ENCODE measurements around the gene VILL.
"Not testable (repeated sequence)": the region's sequence is repeated elsewhere in the genome, so short reads cannot be mapped to it uniquely, and the experiment has no call there.

Gene VILL

DNA sequence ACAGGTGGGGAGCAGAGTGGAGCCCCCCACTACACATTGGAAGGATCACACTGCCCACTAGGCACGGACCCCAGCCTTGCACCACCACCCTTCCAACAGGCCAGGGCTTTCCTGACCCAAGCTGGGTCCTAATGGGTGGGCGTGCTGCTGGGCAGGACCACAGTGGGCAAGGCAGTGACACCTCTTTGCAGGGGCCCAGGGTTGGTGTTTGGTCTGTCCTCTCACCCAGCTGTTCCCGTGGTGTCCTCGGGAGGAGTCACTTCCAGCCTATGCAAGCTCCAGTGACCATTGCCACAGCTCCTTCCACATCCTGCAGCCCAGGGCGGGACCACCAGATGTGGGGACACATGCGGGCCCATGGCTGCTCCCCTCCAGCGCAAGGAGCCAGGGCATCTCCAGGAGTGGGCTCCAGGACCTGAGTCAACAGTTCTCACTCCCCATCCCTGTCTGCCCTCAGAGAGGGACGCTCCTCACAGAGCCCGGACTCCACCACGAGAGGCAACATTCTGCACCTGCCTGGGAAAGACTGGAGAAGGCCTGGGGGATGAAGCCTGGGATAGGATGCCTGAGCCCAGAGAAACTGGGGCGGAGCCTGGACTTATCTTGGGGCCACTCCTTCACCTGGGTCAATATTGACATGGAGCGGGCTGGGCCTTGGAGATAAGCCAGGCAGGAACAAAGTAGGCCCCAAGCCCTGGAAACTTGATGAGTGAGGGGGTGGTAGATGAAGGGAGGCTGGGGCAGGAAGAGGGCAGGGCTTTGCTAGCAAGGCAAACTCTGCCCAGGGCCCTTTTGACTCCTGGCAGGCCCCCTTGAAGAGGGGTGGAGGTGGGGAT is 3.9 kb upstream of the VILL start:
- no peak for DNase-seq (ENCODE audit: low read depth)

DNA sequence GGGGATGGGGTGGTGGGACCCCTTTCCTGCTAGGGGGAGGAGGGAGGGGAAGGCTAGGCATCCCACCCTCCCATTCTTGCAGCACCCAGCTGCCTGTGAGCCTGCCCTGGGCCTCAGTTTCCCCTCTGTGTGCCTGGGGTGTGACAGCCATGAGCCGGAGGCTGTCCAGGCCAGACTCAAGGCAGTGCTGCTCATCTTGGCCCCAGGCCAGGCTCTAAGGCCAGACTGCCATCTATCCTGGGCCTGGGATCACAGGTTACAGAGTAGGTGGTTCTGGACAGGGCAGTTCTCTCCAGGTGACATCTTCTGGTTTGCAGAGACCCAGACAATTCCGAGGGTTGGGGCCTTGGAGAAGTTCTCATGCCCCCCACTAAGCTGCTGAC is 3.3 kb upstream of the VILL start:
- DNase-seq (ENCODE audit: low read depth), result no peak

DNA sequence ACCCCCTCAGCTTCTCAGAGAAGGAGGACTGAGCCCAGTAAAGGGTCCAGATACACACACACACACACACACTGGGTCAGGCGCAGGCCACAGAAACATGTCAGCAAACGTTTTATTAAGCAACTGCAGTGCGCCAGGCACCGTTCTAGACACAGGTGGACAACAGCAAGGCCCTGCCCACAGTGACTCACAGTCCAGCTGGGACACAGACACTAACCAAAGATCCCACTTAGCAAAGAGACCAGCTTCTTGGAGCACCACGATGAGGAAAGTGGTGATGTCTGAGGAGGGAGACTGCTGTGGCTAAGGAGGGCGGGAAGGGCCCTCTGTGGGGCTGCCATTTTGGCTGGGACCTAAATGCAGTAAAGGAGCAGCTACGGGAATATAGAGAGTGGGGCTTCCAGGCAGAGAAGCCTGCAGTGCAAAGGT is 2.8 kb upstream of the VILL start:
- DNase-seq (ENCODE audit: low read depth), result no peak

DNA sequence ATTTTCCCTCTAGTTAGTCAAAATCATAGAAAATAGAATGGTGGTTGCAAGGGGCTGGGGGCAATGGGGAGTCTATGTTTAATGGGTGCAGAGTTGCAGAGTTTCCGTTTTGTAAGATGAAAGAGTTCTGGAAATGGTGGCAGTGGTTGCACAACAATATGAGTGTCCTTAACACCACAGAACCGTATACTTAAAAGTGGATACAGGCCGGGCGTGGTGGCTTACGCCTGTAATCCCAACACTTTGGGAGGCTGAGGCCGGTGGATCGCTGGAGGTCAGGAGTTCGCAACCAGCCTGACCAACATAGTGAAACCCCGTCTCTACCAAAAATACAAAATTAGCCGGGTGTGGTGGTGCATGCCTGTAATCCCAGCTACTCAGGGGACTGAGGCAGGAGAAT is 2.2 kb upstream of the VILL start:
- DNase-seq (ENCODE audit: low read depth), result not testable (repeated sequence)

DNA sequence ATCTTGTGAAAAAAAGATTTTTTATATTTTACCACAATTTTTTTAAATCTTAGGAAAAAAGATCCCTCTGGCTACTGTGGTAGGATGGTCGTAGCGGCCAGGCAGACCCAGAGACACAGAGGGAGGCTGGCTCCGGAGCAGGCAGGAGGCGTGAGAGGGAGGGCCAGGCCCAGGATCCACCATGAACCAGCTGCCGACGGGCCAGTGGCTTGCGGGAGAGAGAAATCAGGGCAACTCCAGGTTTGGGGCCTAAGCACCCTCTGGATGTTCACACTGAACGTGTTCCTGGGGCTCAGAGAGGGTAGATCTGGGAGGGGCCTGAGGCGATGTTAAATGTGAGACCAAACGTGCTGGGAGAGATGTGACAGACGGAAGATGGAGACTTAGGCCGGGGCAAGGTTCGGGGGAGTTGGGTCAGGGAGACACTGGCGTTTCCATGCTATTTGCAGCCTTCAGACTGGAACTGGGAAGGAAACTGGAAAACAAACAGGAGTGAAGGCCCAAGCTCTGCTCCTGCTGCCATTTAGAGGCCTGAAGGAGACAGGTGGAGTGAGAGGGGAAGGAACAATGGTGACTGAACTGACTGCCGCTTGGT is 1.6 kb upstream of the VILL start:
- no peak for DNase-seq (ENCODE audit: low read depth)

DNA sequence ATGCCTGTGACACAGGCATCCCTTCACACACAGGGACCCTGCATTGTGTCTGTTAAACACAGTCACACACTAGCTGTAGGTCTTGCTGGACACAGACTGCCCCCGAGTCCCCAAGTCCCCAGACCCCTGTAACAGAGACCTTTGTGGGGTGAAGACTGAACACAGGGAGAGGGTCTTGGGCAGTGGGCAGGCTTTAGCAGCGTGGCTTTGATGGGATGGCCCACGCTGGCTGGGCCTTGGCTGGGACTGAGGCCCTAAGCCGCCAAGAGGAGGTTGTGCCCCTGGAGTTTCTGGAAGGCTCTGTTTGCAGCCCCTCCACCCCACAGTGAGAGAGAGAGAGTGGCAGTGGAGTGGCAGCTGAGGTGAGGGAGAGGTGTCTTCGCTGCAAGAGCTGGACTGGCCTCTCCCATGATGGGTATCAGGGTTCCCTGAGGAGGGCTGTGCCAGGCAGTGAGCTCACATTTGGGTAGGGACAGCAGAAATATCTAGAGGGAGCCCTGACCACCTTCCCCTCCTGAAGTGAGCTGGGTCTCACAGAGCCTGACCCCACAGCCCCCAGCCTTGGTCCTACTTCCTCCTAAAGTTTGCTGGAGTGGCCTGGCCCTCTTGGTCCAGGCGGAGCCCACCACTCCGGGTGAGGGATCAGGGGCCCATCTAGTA is 635 bp upstream of the VILL start:
- DNase-seq (ENCODE audit: low read depth), result no peak

DNA sequence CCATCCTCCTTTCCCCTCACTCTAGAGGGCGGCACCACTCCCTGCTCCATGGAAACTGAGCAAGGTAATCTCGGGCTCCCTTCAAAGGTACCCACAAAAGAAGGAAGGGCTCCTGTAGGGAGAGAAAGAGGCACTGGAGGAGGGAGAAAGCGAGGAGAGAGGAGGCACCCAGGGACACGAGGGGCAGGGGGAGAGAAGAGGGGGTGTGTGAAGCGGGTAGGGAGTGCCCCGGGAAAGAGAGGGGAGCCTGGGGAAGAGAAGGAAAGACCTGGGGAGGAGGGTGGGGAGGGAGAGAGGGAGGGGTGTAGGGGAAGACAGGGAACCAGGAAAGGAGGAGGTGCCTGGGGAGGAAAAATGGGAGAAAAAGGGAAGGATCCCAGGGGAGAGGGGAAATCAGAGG is 523 bp downstream of the VILL start:
- DNase-seq (ENCODE audit: low read depth), result no peak

DNA sequence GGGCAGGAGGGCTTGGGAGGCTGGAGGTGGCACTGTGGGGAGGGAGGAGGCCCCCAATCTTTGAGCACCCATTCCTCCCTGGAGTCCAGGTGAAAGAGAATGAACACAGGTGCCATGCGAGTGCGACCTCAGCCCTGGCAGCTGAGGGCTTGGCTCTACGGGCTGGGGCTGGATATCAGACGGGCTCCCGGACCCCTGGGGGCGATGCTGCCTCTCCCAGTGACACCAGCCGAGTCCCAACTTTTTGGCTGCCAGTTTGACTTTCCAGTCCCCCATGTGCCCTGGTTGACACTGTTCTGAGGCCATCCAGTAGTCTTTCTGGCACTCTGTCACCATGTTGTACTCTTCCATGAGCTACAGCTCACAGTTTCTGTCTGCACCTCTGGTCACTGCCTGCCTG is 1.2 kb downstream of the VILL start:
- DNase-seq (ENCODE audit: low read depth), result no peak

DNA sequence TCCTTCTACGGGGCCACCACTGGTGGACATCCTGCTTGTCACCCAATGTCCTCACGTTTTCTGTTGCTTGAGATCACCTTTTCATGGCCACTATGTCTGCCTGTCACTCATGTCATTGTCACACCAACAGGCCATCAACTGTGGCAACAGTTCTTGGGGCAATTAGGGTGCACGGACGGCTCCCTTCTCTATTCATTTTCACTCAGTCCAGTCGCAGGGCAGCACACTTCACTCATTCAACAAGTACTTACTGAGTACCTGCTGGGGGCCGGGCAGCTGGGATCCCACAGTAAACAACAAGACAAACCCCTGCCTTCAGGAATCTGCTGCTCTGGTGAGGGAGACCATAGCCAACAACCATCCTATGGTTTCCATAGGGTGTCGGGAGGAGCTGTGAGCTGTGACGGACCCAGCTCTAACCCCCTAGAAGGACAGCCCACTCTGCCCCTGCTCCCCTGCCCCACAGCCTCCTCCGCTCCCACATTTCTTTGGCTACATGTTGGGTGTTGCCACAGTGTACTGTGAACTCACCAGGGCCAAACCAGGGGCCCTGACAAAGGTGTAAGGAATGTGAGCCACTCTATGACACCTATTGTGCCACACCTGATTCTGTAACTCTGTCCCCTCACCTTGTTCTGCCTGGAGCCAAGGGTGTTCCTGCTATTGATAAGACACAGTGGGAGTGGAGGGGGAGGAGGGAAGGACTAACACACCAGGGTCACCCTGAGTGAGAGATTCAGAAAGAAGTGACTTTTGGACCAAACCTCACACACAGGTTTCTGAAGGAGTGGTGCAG is 1.9 kb downstream of the VILL start:
- no peak for DNase-seq (ENCODE audit: low read depth)

DNA sequence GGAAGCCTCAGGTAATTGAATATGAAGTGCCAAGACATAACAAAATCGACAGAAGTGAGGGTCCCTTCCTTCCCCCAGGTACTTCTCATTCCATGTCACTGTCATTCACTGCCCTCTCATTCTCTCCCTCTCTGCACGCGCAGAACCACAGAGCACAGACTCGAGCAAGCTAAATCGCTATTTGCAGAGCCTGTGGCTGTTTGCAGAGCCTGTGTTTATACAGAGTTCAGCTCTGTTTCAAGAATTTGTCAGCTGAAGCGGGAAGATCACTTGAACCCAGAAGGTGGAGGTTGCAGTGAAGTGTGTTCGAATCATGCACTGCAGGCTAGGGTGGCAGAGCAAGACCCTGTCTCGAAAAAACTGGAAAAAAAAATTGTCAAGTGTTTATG is 2.5 kb downstream of the VILL start:
- DNase-seq (ENCODE audit: low read depth), result no peak

DNA sequence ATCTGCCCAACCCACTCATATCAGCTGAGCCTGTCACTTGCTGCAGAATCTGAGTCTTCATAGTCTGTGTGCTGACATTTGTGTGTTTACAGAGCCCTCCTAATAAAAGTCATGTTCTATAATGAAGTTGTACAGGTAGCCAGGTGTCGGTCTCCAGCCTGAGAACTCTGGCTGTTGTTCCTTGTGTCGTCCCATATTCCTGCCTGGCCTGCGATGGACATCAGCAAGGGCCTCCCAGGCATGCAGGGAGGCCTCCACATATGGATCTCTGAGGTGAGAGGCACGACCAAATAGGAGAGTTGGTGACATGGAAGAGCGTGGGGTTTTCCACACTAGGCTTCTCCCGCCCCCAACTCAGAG is 2.9 kb downstream of the VILL start:
- no peak for DNase-seq (ENCODE audit: low read depth)

DNA sequence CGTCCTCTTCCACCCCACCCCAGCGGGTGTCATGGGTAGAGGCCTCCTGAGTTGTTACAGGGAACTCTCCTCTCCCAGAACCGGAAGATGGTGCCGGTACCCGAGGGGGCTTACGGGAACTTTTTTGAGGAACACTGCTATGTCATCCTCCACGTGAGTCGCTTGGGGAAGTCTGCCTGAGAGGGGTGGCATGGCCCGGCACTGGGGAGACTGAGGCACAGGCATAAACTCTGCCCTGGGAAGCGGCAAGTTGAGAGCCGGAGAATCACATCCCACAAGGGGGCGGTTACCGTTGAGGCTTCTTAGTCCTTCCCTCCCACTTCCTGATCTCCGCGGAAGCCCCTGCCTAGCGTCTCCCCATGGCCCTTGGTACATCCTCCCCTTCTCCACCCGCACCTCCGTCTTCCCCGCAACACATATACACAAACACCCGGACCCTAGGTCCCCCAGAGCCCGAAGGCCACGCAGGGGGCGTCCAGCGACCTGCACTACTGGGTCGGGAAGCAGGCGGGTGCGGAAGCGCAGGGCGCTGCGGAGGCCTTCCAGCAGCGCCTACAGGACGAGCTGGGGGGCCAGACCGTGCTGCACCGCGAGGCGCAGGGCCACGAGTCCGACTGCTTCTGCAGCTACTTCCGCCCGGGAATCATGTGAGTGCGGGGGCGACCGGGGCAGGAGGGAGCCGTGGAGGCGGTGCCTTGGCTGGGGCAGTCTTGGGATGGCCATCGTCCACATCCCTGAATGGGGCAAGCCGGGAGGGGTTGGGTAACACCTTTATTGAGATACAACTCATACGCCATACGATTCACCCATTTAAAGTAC is 3.4 kb downstream of the VILL start:
- DNase-seq (ENCODE audit: low read depth), result peak; percentile 63

DNA sequence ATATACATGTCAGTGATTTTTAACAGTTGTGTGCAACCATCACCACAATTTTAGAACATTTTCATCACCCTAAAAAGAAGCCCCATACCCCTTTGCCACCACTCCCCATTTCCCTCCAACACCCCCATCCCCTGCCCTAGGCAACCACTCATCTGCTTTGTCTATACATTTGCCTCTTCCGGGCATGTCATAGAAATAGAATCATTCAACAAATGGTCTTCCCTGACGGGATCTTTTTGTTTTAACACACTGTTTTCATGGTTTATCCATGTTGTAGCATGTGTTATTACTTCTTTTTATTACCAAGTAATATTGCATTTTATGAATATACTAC is 4.0 kb downstream of the VILL start:
- DNase-seq (ENCODE audit: low read depth), result no peak

DNA sequence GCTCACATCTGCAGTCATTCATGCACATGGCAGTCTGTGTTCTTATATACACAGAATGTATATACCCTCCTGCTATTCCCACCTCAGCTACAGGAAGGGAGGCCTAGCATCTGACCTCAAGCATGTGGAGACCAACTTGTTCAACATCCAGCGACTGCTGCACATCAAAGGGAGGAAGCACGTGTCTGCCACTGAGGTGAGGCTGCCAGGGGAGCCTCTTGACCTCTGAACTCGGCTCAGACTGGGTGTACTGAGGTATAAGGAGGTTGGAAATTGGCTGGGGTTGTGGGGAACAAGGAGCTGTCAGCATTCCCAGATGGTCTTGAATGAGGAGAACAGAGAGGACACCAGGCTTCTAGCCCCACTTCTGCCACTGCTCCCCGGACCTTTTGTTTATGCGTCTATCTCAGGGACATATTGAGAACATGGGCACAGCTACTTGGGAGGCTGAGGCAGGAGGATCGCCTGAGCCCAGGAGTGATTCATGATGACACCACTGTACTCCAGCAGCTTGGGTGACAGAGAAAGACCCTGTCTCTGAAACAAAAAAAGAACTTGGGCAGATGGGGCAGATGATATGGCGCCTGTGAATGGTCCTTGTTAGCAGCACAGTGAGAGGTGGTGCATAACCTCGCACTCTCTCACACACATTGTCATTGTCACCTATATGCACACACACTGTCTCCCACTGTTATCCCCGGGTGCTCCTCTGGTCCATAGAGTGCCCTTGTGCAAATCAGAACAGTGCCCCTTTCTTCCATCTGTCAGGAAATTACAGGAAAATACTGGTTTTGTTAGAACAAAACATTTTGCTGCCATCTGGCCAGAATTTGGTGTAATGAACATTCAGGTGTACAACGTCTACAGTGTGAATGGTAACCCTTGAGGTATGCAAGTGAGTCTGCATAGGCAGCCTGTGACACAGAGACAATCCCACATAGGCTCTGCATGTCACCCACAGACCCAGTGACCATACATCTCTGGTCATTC is 5.4 kb downstream of the VILL start:
- no peak for DNase-seq (ENCODE audit: low read depth)

DNA sequence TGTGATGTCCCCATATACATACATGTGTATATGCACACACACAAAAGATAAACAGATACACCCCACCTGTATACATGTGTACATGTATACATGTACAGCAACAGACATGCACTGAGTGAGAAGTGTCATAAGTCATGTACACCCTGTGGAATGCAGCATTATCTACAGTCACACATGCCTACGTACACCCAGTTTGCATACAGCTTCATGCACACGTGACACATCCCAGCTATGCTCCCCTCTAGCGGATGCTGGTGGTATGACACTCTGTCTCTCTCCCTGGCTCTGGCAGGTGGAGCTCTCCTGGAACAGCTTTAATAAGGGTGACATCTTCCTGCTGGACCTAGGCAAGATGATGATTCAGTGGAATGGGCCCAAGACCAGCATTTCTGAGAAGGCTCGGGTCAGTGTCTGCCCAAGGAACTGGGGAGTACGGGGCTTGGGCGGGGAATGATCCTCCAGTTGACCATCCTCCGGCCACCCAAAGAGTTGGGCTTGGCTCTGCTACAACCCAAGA is 6.3 kb downstream of the VILL start:
- peak; percentile 77 for DNase-seq (ENCODE audit: low read depth)

DNA sequence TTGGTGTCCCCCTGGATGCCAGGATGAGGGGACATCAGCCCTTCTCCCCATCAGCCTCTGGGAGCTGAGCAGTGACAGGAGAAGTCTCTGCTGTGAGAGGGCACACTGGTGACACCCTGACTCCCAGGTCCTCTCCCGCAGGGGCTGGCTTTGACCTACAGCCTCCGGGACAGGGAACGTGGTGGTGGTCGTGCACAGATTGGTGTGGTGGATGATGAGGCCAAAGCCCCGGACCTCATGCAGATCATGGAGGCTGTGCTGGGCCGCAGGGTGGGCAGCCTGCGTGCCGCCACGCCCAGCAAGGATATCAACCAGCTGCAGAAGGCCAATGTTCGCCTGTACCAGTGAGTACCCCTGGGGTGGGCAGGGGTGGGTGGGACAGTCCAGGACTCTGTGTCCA is 6.8 kb downstream of the VILL start:
- no peak for DNase-seq (ENCODE audit: low read depth)

DNA sequence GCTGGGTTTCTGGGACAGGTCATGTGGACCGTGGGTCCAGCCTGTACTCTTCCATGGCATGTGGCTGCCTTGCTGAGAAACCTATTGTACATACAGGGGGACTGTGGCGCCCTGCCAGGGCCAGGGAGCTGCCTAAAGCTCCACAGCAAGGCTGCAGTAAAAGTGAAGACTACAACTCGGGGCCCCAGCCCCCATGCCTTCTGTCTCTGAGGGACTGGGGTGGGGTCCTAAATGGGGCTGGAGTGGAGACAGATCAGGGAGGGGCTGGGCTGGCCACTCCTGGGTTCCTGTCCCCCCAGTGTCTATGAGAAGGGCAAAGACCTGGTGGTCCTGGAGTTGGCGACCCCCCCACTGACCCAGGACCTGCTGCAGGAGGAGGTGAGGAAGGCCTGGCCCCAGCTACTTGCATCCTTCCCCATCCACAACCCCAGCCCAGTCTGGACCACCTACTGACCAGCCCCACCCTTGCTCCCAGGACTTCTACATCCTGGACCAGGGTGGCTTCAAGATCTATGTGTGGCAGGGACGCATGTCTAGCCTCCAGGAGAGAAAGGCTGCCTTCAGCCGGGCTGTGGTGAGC is 7.3 kb downstream of the VILL start:
- no peak for DNase-seq (ENCODE audit: low read depth)

DNA sequence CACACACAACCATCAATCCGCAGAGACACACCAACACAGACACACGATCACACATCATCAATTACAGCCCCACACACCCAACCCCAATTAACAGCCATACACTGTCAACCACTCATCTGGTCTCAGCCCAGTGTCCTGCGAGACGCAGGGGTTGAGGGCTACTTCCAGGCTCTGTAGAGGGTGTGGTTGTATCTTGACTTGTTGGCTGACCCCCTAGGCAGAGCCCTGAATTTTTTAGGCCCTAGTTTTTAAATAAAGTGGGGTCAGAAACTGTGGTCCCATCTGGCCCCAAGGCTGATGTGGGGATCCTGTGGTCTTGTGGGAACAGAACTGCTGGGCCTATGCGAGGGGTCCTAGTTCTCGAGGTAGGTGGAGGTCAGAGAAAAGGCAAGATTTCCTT is 9.2 kb downstream of the VILL start:
- no peak for DNase-seq (ENCODE audit: low read depth)

DNA sequence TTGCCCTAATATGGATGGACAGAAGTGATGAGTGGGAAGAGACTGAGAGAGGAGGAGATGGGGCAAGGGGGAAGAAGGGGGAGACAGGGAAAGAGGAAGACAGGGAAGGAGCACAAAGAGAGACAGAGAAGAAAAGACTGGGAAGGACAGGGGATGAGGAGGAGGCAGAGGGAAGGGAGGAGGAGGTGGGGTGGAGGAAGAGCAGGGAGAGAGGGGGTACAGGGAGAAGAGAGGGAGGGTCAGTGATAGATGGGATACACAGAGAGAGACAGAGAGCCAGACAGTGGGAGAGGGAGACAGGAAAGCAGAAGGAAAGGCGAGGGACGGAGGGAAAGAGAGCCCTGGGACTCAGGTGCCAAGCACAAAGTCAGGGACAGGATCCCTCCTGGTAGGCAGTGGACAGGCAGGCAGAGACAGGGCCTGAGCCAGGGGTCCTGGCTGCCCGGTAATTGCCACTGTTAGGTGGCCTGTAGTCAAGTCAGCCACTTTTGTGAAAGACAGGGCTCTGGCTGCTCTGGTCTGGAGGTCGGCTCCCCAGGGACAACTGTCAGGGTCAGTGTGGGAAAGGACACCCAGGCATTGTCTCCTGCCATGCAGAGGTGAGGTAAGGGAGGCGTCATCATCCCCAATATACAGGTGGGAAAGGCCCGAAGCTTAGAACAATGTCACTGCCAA is 9.8 kb downstream of the VILL start:
- DNase-seq (ENCODE audit: low read depth), result no peak
